ENCODE data around the gene YWHAG.

Gene YWHAG

DNA sequence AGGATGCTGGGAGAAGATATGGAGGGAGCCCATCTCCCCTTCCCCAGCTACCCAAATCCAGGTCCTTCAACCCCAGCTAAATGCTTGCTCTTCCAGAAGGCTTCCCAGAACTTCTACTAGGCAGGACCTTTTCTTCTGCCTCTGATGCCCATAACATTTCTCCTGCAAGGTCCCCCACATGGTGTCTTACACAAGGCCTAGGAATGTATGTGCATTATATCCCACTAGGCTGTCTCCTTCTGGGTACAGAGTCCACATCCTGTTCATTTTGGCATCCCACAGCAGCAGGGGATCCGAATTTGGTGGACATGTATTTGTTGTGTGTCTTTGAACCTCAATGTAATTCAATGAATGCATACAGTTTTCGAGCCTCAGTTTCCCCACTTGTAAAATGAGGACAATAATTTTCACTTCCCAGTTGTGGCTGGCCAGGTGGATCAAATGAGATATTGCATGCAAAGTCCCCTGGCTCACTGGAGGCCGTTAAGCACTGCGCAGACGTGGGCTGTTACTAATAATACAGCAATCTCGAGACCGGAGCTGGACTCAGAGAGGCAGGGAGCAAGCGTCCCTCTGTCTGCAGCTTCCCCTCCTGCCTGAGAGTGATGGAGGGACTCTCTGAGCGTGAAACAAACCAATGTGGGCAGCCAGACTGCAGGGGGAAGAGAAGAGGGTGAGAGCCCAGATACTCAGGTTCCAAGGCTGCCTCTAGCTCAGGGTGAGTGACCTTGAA lies 18.6 kb upstream of the YWHAG start:
- ChIA-PET POLR2A (no interaction called here), CTCF (no interaction called here)
- no peak for DNase-seq (ENCODE audit: extremely low spot score)
- TF ChIP-seq TARDBP (IDR thresholded peaks at IDR 0.05) (no peak), SP1 (IDR thresholded peaks at IDR 0.05) (no peak), HDGF (IDR thresholded peaks at IDR 0.05; ENCODE audit: borderline replicate concordance) (no peak), ELF4 (IDR thresholded peaks at IDR 0.05) (no peak), CTBP1 (IDR thresholded peaks at IDR 0.05; ENCODE audit: borderline replicate concordance) (no peak), ARNT (IDR thresholded peaks at IDR 0.05) (no peak), SUZ12 (IDR thresholded peaks at IDR 0.05) (no peak), L3MBTL2 (conservative IDR thresholded peaks at IDR 0.05) (no peak), LEF1 (IDR thresholded peaks at IDR 0.05; ENCODE audit: borderline replicate concordance) (no peak), FOXM1 (IDR thresholded peaks at IDR 0.05; ENCODE audit: borderline replicate concordance) (no peak), ZNF384 (IDR thresholded peaks at IDR 0.05) (no peak), FOXK2 (IDR thresholded peaks at IDR 0.05) (no peak), FOXA1 (IDR thresholded peaks at IDR 0.05) (no peak), BHLHE40 (IDR thresholded peaks at IDR 0.05; ENCODE audit: borderline replicate concordance) (no peak), NFRKB (IDR thresholded peaks at IDR 0.05) (no peak)
- TF ChIP-seq, protein P1, sequence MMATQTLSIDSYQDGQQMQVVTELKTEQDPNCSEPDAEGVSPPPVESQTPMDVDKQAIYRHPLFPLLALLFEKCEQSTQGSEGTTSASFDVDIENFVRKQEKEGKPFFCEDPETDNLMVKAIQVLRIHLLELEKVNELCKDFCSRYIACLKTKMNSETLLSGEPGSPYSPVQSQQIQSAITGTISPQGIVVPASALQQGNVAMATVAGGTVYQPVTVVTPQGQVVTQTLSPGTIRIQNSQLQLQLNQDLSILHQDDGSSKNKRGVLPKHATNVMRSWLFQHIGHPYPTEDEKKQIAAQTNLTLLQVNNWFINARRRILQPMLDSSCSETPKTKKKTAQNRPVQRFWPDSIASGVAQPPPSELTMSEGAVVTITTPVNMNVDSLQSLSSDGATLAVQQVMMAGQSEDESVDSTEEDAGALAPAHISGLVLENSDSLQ (IDR thresholded peaks at IDR 0.05) = no peak

DNA sequence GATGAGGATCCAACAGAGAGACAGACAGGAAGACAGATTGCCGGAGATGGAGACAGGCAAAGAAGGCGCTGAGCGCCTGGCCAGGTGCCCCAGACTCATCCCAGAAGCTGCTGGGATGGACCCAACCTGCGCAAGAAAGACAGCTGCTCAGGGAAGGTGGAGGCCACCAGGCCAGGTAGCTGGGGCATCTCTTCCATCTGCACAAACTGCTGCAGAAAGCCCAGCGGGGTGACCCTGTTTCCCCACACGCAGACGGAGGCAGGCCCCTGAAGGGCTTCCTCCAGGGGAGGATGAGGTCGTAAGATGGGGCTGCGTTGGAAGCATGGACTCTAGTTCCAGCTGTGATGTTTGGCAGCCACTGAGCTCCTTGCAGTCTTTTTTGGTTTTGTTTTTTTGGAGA lies 16.5 kb upstream of the YWHAG start:
- DNase-seq (ENCODE audit: extremely low spot score) = no peak
- no peak for TF ChIP-seq TARDBP (IDR thresholded peaks at IDR 0.05)
- TF ChIP-seq NFRKB (IDR thresholded peaks at IDR 0.05) = no peak
- TF ChIP-seq BHLHE40 (IDR thresholded peaks at IDR 0.05; ENCODE audit: borderline replicate concordance) = no peak
- no peak for TF ChIP-seq SUZ12 (IDR thresholded peaks at IDR 0.05)
- ChIA-PET POLR2A (no interaction called here), CTCF (no interaction called here)

DNA sequence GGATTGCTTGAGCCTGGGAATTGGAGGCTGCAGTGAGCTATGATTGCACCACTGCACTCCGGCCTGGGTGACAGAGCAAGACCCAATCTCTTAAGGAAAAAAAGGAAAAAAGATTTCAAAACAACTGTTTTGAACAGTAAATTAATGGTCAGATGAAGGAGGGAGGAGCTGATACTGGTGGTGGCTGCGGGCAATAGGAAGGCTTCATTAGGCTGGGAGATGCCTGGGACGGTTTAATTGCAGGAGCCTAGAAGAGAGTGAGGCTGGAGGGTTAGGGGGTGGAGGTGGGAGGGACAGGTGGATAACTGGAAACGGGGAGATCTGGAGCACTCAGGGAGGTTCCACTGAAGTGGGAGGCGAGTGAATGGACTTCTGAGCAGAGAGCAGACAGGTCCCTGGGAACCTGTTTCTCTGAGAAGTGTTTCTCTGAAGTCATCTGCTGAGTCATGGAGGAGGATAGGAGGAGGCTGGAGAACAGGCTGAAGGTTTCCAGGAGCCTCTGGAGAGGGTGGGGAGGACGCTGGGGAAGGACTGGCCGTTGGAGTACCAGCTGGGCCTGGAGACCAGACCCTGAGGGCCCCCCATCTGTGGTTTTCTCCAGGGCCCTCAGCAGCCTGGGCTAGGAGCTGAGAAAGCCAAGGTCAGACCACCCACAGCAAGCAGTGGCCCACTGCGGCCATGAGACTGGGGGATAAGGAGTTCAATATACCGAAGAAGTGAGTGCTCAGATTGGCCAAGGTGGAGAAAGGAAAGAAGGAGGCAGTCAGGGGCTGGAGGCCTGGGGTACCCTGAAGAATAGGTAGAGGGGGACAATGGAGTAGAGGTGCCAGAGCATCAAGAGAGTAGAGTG lies 14.4 kb upstream of the YWHAG start:
- TF ChIP-seq FOXK2 (IDR thresholded peaks at IDR 0.05) (no peak), CTBP1 (IDR thresholded peaks at IDR 0.05; ENCODE audit: borderline replicate concordance) (no peak), SP1 (IDR thresholded peaks at IDR 0.05) (no peak), ELF4 (IDR thresholded peaks at IDR 0.05) (no peak), SUZ12 (IDR thresholded peaks at IDR 0.05) (no peak), ZNF384 (IDR thresholded peaks at IDR 0.05) (no peak), LEF1 (IDR thresholded peaks at IDR 0.05; ENCODE audit: borderline replicate concordance) (no peak), L3MBTL2 (conservative IDR thresholded peaks at IDR 0.05) (no peak), NFRKB (IDR thresholded peaks at IDR 0.05) (no peak), BHLHE40 (IDR thresholded peaks at IDR 0.05; ENCODE audit: borderline replicate concordance) (no peak), FOXA1 (IDR thresholded peaks at IDR 0.05) (no peak), ARNT (IDR thresholded peaks at IDR 0.05) (no peak), HDGF (IDR thresholded peaks at IDR 0.05; ENCODE audit: borderline replicate concordance) (no peak), TARDBP (IDR thresholded peaks at IDR 0.05) (no peak)
- TF ChIP-seq, protein P1 (IDR thresholded peaks at IDR 0.05) = no peak
- CTCF ChIA-PET = interaction anchor here (0.6 kb wide), 1 partner anchor 43 kb away, joined by 3 read pairs; no protein-coding TSS in a partner anchor
- POLR2A ChIA-PET = interaction anchor here (1.0 kb wide), 1 partner anchor 13 kb away, joined by 3 read pairs; no protein-coding TSS in a partner anchor
- no peak for DNase-seq (ENCODE audit: extremely low spot score)

DNA sequence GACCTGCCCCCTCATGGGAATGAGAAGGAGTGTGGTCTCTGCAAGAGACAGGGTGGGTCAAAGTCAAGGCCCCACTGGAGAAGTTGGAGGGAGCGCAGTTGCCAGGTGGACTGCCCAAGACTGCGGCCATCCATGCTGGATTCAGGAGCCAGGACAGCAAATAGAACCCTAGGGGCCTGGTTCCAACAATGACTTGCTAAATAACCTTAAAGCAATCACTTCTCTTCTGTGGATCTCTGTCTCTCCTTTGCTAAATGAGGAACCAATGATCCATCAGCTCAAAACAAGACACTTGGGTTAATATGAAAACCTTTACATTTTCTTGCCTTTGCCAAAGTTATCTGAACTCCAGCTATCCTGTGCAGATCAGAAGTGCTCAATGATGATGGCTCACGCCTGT lies 12.6 kb upstream of the YWHAG start:
- no peak for DNase-seq (ENCODE audit: extremely low spot score)
- POLR2A ChIA-PET = no interaction called here
- CTCF ChIA-PET = no interaction called here
- TF ChIP-seq L3MBTL2 (conservative IDR thresholded peaks at IDR 0.05) = no peak
- no peak for TF ChIP-seq CTBP1 (IDR thresholded peaks at IDR 0.05; ENCODE audit: borderline replicate concordance)
- no peak for TF ChIP-seq SP1 (IDR thresholded peaks at IDR 0.05)
- TF ChIP-seq LEF1 (IDR thresholded peaks at IDR 0.05; ENCODE audit: borderline replicate concordance) = no peak
- no peak for TF ChIP-seq BHLHE40 (IDR thresholded peaks at IDR 0.05; ENCODE audit: borderline replicate concordance)
- TF ChIP-seq ZNF384 (IDR thresholded peaks at IDR 0.05) = no peak
- TF ChIP-seq, protein P1 (IDR thresholded peaks at IDR 0.05) = no peak
- TF ChIP-seq FOXM1 (IDR thresholded peaks at IDR 0.05; ENCODE audit: borderline replicate concordance) = no peak
- no peak for TF ChIP-seq ARNT (IDR thresholded peaks at IDR 0.05)

DNA sequence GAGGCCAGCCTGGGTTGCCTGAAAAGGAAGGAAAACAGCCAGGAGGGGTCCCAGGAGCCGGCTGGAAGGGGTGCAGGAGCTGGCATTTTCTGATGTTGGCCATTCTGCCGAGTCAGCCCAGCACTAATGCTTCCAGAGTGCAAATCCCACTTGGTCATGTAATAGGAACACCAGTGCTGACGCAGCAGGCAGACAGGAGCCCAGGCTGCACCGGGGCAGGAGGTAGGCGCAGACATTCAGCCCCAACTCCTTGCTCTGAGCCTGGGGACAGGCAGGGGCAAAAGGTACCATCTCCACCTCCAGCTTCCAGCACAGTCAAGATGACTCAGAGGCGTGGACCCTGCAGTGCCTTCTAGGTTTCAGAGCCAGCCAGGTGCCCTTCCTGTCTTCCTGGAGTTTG lies 10.2 kb upstream of the YWHAG start:
- DNase-seq (ENCODE audit: extremely low spot score) = no peak
- TF ChIP-seq L3MBTL2 (conservative IDR thresholded peaks at IDR 0.05) (no peak), HDGF (IDR thresholded peaks at IDR 0.05; ENCODE audit: borderline replicate concordance) (no peak), SP1 (IDR thresholded peaks at IDR 0.05) (no peak), FOXK2 (IDR thresholded peaks at IDR 0.05) (no peak), NFRKB (IDR thresholded peaks at IDR 0.05) (no peak), ARNT (IDR thresholded peaks at IDR 0.05) (no peak), FOXA1 (IDR thresholded peaks at IDR 0.05) (no peak), ZNF384 (IDR thresholded peaks at IDR 0.05) (no peak), SUZ12 (IDR thresholded peaks at IDR 0.05) (no peak), TARDBP (IDR thresholded peaks at IDR 0.05) (no peak), BHLHE40 (IDR thresholded peaks at IDR 0.05; ENCODE audit: borderline replicate concordance) (no peak), ELF4 (IDR thresholded peaks at IDR 0.05) (no peak), LEF1 (IDR thresholded peaks at IDR 0.05; ENCODE audit: borderline replicate concordance) (no peak), CTBP1 (IDR thresholded peaks at IDR 0.05; ENCODE audit: borderline replicate concordance) (no peak), FOXM1 (IDR thresholded peaks at IDR 0.05; ENCODE audit: borderline replicate concordance) (no peak)
- TF ChIP-seq, protein P1 (IDR thresholded peaks at IDR 0.05) = no peak
- ChIA-PET CTCF (no interaction called here), POLR2A (interaction anchor here (1.1 kb wide), 1 partner anchor 9 kb away, joined by 3 read pairs; no protein-coding TSS in a partner anchor)
